HG03025 (cell line): ENCODE results near the gene CDK2.

ENCODE experiments used
- ATAC-seq: cut with Tn5 transposase; IDR thresholded peaks from one replicate; pipeline ENCODE4 v1.9.1; 2021; ENCODE audit warnings: mild to moderate bottlenecking, moderate library complexity; ENCODE audit not compliant: unreplicated experiment, low FRiP score

CDK2 gene

GRCh38 chr12:56007564-56008559 is 41.2 kb downstream of the CDK2 start:
- no peak for ATAC-seq

GRCh38 chr12:56010111-56010570 is 43.5 kb downstream of the CDK2 start:
- ATAC-seq: no peak

GRCh38 chr12:56011509-56012090 is 45.0 kb downstream of the CDK2 start:
- no peak for ATAC-seq

- no peak for ATAC-seq
These were observed 46.9 kb downstream of the CDK2 start for GRCh38 chr12:56013482-56013881.

- no peak for ATAC-seq
These were observed 47.6 kb downstream of the CDK2 start for GRCh38 chr12:56014205-56014604.

- no peak for ATAC-seq
These were observed 50.6 kb downstream of the CDK2 start for GRCh38 chr12:56017181-56017580.

- ATAC-seq: no peak
These were observed 51.7 kb downstream of the CDK2 start for GRCh38 chr12:56018356-56018755.

- ATAC-seq: no peak
These were observed 54.0 kb downstream of the CDK2 start, which contains the start of gene IKZF4 for GRCh38 chr12:56020423-56021184. Gene IKZF4, plus strand, starts transcription at chr12:56021043. Its CDS starts 451 bp downstream, at chr12:56021494.

GRCh38 chr12:56021889-56022497 is 55.4 kb downstream of the CDK2 start:
- ATAC-seq: no peak
